ENCODE measurements around the gene KCNMA1.

- no peak for TF ChIP-seq CTCF (IDR thresholded peaks at IDR 0.05)
- TF ChIP-seq ZFX (IDR thresholded peaks at IDR 0.05; ENCODE audit: borderline replicate concordance) = no peak
Measured at GRCh38 chr10:77666821-77667220, 29.2 kb upstream of the KCNMA1 start.

Measured in 22Rv1 (cell line).